Medulla oblongata (tissue), 1 donor: Measurements from ENCODE around the gene PTBP2.
"Not testable (repeated sequence)": the region's sequence is repeated elsewhere in the genome, so short reads cannot be mapped to it uniquely, and the experiment has no call there.

ENCODE experiments used
- DNase-seq: peaks from one replicate; pipeline ENCODE4 v3.0.0-alpha.2; 2015; ENCODE audit errors: extremely low spot score

The PTBP2 gene

DNA sequence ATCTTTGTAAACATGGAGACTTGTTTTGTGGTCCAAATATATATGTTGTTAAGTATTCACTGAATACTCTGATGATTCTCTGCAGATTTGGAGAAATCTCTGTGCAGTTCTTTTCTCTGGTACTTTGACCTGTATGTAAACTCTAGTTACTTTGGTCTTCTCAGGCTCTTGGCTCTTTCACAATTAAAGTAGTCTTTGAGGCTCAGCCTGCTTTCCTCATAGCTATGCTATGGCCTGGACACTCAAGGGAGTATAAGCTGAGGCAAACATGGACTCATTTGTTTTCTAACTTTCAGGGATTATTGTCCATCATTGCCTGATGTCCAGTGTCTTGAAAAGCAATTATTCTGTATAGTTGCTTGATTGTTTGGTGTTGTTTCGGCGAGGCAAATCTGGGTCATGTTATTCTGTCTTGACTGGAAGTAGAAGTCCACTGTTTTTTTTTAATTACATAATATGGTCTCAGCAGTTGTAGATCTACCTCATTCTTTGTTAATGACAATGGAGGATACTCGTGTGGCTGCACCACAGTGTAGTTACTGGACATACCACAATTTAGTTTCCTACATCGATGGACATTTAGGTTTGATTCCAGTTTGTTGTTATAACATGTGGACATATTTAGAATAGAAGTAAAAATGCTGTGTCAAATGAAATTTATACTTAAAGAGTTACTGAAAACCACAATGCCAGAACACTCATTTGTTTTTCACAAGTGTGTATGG is 9.2 kb downstream of the PTBP2 start:
- no peak for DNase-seq

DNA sequence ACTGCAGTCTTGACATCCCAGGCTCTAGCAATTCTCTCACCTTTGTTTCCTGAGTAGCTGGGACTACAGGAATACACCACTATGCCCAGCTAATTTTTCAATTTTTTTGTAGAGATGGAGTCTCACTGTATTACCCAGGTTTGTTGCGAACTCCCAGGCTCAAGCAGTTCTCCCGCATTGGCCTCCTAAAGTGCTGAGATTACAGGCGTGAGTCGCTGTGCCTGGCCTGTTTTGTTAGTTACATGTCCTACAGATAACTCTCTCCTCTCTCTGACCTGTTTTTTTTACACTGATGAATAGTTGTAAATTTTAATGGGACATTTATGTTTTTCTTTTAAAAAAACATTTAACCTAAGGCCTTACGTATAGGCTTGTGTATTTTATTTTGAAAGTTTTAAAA is 19.8 kb downstream of the PTBP2 start:
- no peak for DNase-seq

- no peak for DNase-seq
Measured at GRCh38 chr1:96746440-96747420, 25.1 kb downstream of the PTBP2 start.

DNA sequence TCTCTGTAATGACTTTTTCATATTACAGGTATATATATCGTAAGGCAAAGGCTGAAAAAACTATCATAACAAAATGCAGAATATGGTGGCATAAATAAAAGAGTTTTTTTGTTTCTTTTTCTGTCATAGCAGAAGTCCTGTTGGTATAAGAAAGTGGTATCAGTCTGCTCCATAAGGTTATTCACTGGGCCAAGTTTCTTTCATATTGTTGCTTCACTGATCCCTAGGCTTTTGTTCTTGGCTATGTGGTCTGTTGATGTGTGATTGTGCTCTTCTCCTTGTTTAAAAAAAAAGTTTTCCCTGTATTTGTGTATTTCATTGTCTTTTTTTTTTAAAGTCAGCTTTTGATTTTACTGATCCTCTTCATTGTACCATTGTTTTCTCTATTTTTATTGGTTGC is 26.0 kb downstream of the PTBP2 start:
- no peak for DNase-seq

DNA sequence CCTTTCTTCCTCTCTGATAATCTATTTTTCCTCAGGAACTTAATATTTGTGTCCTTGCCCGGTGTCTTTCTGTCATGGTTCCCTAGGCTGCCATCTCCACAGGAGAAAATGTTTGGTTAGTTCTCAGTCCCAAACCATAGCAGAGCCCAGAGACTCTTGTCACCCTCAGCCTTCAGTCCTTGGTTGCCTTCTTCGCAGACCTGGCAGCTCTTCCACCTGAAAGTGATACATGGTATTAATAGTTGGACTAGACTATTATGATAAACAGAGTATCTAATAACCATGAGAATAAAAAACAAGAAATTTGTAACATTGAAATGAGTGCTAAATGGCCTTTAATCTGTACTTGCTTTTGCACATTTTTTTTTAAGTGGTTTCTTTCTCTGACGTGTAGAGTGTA is 26.5 kb downstream of the PTBP2 start:
- DNase-seq, result no peak

- no peak for DNase-seq
Measured at GRCh38 chr1:96749618-96750017, 28.0 kb downstream of the PTBP2 start.

- no peak for DNase-seq
Measured at GRCh38 chr1:96752394-96752793, 30.8 kb downstream of the PTBP2 start.

DNA sequence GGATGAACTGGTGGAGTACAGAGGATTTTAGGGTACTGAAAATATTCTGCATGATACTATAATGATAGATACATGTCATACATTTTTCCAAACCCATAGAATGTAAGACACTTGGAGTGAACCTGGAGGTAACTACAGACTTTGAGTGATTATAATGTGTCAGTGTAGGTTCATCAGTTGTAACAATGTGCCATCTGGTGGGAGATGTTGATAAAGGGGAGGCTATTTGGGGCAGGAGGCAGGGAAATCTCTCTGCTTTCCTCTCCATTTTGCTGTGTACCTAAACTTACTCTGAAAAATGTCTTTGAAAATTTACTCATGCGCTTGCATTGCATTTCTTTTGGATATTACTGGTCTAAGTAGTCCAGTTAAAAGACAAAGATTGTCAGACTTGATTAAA is 35.2 kb downstream of the PTBP2 start:
- peak; percentile 28 for DNase-seq

- DNase-seq, result not testable (repeated sequence)
Measured at GRCh38 chr1:96762586-96762985, 41.0 kb downstream of the PTBP2 start.

- no peak for DNase-seq
Measured at GRCh38 chr1:96763514-96763913, 41.9 kb downstream of the PTBP2 start.

DNA sequence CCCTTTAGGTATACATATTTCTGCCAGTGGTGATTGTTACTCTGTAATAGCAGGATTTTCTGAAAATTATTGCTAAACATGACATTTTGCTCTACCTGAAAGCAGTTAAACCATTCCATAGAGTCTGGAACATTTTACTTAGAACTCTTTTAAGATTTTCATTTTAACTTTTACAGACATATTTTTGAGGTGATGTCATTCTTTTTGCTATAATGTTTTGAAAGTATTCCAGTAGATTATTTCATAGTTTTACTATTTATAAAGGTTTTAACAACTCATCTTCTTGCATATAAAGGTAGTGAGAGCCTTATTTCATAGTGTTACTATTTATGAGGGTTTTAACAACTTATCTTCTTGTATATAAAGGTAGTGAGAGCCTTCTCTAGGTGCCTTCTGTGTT is 42.9 kb downstream of the PTBP2 start:
- no peak for DNase-seq

GRCh38 chr1:96771847-96772246 is 50.3 kb downstream of the PTBP2 start:
- DNase-seq, result no peak

DNA sequence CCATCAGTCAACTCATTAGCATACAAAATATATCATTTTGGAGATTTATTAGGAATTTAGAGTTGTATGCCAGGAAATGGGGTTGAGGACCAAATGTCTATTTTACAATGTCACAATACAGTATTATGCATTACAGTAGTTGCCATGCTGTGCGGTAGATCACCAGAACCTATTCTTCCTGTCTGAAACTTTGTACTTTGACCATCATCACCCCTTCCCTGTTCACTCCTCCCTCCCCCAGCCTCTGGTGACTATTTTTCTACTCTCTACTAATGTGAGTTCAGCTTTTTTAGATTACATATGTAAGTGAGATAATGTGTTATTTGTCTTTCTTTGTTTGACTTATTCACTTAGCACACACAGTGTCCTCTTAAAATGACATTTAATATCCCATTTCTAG is 50.8 kb downstream of the PTBP2 start:
- DNase-seq, result no peak

- DNase-seq, result no peak
Measured at GRCh38 chr1:96772972-96773371, 51.4 kb downstream of the PTBP2 start.

GRCh38 chr1:96782206-96782605 is 60.6 kb downstream of the PTBP2 start:
- no peak for DNase-seq

DNA sequence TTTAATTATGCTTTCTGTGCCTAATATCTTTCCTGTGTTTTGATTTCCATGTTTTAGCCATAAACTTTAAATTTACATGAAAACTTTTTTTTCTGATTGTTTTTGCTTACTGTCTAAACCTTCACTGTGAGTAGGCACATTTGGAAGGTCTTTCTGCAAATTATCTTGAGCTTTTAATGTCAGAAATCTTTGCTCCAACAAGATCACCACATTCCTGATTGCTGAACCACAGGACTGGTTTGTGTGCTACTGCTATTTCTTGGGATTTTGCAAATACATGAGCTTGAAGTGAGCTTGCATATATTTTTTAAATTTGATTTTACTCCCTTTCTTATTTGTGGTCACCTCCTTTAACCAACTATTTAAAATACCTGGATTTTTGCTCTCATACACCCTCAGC is 61.3 kb downstream of the PTBP2 start:
- no peak for DNase-seq

DNA sequence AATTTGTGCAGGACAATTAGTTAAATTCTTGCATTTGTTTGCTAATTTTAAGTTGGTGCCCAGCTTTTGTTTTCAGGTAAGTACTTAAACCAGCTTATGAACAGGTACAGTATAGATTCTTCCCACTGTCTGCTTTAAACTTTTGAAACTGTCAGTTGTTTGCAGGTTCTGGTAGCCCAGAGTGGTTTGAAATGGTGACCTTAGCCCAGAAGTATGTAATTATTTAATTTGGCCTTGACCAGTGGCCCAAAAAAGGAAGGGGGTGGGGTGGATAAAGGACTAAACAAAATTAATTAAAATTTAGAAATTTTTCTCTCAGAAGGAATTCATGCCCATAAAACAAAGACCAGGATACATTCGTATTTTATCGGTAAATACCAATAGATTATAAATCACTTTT is 69.0 kb downstream of the PTBP2 start:
- no peak for DNase-seq

DNA sequence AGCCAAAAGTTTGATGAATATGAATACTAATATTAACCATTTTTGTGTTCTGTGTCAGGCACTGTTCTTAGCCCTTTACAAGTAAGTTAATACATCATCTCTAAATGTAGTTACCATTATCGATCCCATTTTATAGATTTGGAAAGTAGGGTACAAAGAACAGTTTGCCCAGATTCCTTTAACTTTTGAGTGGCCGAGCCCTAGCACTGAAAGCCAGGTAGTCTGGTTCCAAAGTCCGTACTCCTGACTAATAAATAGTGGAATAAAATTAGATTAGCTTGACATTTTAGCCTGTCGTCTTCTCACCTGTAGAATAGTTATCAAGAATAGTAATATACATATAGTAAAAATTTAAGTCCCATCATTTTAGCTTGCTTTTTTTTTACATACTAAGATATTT is 70.6 kb downstream of the PTBP2 start:
- no peak for DNase-seq

DNA sequence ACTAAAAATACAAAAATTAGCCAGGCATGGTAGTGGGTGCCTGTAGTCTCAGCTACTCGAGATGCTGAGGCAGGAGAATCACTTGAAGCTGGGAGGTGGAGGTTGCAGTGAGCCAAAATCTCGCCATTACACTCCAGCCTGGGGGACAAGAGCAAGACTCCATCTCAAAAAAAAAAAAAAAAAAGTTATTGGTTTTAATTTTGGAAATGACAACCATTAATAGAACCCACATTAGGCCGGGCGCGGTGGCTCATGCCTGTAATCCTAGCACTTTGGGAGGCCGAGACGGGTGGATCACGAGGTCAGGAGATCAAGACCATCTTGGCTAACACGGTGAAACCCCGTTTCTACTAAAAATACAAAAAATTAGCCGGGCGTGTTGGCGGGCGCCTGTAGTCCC is 80.1 kb downstream of the PTBP2 start:
- DNase-seq, result not testable (repeated sequence)

DNA sequence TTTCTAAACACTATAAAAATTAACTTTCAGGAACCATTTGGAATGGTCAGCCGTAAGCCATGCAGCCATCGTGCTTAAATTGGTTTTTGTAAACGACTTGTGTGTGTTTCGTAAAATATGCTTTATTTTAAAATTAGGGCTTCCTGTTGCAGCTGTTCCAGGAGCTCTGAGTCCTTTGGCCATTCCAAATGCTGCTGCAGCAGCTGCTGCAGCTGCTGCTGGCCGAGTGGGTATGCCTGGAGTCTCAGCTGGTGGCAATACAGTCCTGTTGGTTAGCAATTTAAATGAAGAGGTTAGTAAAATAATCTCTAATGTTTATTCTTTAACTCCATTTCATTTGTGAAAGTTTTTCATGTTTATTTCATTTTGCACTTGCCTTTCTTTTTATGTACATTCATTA is 83.1 kb downstream of the PTBP2 start:
- DNase-seq, result peak; percentile 14

GRCh38 chr1:96808191-96808590 is 86.6 kb downstream of the PTBP2 start:
- no peak for DNase-seq

- no peak for DNase-seq
Measured at GRCh38 chr1:96815914-96816313, 94.3 kb downstream of the PTBP2 start.

DNA sequence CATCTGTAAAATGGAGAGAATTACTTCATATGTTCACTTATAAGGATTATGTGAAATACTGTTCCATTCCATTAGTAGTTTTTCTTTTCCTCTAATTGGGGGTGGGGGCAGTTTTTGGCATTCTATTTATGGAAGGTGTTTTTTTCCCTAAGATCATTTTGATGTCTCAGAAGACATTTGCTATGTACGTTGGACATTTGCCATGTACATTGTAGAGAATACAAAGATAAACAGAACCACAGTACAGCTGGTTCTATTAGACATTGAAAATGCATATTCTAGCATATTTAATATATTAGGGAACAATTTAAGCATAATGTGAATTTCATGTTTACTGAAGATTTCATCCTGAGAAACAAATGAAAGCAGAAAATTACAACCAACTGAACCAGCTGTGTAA is 98.5 kb downstream of the PTBP2 start:
- DNase-seq, result no peak
